Activated CD4-positive, alpha-beta T cell treated with anti-CD3 and anti-CD28 coated beads for 1 hour (primary cell): ENCODE results near the gene C10orf71.

Experiments
- DNase-seq: peaks from one replicate; pipeline ENCODE4 v3.0.0-alpha.2; 2020

Gene C10orf71

DNA sequence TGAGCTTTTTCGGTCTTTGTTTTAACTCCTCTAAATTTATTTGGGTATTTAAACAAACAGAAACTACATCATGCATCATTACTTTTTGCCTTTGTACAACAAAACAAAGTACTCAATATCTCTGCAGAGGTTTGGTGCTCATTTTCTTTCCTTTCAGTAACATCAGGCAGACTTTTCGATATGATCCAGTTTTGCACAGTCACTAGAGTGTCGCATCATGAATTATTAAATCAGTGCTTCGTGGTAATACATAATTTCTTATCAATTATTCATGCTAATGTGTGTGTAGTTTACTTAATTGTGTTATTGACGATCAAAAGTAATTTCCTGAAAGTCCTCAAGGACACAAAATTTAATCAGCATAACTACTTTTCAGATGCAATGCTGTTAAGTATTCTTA, 65.1 kb downstream of the C10orf71 start:
- no peak for DNase-seq

DNA sequence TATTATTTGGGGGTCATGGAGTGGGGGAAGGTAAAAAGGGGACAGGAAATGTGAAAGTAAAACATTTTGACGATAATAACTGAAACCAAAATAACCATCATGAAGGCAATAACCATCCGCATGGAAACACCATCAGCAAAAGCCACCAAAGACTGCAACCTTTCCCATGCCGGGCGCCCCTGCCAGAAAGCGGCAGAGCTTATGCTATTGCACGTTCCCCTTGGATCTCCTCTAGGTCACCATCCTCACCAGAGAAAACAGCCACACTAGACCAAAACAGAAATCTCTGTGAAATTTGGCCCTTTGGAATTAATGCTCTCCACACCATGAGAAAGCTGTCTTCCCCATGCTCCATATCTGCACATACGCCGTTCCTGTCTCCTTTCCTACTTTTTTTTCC, 65.8 kb downstream of the C10orf71 start:
- no peak for DNase-seq

DNA sequence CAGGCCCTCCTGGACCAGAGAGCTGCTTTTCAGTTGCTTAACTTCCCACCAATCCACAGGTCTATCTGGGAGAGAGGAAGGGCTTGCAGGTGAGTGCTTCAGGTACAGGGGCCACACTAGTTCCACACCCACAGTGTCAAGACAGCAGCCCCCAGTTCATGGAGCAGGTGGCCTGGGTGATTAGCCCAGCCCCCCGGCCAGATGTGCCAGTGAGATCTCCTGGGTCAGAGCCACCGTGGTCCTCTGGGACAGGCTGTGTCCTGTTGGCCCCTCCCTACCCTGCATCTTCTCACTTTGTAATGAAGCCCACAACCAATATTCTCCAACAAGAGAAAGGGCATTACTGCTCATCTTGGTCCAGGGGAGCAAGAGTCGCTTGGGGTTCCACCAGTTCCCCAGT, 66.3 kb downstream of the C10orf71 start:
- DNase-seq = no peak

DNA sequence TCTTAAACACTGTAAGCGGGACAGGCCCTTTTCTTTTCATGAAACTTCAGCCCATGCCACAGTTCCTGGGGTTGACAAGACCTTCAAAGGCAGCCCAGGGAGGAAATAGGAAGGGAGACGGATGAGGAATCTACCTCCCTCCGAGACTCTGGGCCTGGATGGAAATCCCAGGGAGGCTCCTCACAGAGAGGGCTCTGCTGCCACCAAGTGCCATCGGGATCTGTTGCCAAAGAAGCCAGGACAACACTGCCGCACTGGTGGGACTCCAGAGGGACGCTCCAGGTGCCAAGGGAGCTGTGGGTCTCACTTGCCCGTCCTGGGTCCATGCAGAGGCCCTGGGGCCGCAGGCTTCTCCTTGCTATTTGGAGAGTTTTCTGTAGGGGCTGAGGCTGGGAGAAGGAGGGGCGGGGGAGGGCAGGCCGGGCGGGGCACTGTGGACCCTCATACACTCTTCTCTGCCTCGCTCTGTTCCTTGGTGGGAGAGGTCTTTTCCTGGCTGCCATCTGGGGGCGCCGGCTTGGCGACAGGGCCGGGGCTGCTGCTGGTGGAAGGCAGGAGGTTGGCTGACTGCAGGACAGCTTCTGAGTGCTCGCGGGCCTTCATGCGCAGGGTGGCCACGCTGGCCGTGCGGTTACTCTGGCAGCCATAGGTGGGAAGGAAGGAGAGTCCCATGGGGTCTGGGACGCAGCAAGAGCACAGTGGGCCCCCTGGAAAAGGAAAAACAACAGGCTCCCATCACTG, 66.9 kb downstream of the C10orf71 start:
- no peak for DNase-seq

DNA sequence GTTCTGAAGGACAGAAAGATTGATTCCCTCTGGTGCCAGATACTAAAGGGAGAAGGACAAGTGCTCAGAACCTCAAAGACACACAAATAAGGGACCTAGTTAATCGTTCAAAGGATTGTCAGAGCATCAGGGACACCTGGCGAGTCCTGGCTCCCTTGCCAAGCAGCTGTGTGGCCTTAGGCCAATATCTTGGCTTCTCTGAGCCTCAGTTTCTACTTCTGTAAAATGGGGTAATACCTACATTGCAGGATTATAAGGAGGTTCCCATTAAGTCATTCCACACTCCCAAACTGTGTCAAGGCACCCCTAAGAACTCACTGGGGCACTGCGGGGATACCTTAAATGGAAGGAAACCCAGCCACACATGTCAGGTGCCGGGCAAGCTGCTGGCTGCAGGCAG, 67.5 kb downstream of the C10orf71 start:
- DNase-seq = no peak

DNA sequence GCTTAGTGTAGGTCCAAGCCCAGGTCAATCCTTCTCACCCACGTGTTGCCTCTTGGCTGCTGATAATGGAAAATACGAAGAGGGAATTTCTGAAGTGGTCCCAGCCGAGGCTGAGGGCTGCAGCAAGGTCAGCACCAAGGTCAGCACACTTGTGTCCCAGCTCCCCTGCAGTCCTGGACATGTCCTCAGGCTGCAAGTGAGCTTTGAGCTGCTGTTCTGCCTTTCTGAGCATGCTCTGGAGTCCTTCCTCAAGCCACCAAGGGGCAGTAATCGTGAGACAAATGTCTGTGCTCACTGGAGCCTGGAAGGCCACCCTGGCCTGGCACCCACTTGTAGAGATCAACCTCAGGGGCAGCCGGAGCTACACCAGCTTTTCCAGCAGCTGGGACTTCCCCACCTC, 68.6 kb downstream of the C10orf71 start:
- no peak for DNase-seq

DNA sequence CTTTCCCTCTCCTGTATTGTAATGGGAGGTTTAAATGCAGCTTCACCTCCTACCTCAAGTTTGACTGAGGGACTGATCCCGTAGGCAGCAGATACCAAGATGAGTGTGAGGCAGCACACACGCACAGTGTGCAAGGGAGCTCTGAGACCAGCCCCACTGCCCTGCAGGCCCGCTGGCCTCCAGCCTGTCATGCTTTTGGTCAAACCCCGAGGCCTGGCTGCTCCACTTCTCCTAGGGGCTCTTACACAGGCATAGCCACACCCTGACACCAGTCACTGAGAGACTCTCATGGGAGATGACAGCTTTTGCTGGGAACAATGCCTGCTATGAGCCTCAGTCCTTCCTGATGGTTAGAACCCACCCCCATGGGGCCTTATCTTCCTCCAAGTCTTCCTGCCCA, 69.3 kb downstream of the C10orf71 start:
- no peak for DNase-seq

DNA sequence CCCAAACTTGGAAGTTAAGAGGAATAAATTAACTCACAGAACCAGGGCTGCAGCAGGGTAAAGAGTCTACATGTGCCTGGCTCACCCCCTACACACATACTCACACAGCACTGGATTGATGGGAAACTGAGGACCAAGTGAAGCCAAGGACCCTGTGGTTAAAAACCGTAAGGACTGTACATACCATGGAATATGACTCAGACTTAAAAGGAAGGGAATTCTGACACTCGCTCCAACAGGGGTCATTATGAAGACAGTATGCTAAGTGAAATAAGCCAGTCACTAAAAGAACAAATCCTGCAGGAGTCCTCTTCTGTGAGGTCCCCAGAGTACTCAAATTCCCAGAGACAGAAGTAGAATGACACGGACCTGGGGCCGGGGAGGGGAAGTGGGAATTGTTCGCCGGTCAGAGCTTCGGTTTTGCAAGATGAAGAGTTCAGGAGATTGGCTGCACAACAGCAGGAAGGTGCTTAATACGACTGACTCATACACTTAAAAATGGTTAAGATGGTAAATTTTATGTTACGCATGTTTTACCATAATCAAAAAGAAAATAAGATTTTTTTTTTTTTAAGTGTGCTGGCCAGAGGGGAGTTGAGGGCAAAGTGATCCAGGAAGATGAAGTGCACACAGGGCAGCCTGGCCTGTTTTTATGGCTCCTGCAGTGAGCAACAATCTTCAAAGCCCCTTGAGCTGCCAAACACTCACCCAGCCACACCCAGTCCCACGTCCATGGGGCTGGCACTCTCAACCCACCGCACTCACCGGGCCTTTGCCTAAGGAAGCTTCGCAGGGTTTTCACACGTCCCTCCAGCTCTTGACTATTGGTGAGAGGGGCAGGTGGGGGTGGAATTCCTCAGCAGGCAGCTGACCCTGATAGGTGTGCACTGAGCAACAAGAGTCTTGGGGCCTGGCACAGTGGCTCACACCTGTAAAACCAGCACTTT, 70.5 kb downstream of the C10orf71 start:
- DNase-seq = no peak

DNA sequence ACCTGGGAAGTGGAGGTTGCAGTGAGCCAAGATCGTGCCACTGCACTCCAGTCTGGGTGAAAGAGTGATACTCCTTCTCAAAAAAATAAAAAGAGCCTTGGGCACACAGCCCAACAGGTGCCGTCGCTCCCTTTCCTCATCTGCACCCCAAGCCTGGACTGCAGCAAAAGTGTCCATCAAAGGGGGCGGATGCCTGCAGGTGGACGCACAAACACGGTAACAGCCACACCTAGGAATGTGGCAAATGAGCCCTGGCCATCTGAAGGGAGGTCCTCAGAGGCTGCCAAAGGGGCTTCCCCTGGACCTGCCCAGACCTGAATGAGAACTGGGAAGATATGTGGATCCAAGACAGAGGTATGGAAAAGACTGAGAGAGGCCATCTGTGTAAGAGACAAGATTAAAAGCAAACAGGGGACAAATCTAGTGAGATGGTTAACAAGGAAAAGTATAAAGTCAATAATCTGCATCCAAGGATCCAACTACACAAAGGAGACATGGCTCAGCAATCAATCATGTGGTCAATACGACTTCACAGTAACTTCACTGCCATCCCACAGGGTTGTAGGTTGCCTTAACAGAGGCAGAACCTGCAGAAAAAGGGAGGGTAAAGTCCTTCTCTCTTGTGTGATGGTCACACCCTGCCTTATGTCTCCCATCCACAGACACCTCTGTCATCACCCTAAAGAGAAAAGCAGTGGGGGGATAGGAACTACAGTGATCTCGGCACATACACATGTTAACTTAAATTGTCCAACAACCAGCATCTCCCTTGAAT, 71.5 kb downstream of the C10orf71 start:
- no peak for DNase-seq

DNA sequence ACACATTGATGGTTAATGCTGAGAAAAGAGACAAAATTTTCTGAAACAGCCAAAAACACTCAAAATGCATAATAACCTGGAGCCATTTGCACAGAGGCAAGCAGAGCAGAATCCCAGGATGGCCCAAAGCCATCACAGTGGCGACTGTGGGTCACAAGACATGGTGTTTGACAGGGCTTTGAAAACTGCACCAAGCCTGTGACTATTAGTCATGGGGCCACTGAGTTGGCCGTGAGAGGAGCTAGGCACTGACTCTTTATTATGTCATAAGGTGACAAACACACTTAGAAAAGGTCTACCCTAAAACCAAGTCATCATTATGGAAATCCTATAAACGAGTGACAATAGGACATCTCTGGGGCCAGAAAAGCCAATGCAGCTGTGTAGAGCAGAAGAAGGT, 73.0 kb downstream of the C10orf71 start:
- DNase-seq = no peak

DNA sequence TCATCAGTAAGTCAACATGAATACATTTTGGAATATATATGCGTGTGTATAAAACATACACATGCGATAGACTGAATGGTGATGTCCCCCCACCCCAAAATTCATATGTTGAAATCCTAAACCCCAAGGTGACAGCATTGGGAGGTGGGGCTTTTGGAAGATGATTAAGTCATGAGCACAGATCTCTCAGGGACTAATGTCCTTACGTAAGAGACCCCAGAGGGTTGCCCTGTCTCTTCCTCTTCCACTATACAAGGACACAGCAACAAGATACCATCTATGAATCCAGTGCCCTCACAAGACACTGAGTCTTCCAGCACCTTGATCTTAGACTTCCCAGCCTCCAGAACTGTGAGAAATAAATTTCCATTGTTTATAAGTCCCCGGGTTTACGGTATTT, 74.4 kb downstream of the C10orf71 start:
- no peak for DNase-seq

DNA sequence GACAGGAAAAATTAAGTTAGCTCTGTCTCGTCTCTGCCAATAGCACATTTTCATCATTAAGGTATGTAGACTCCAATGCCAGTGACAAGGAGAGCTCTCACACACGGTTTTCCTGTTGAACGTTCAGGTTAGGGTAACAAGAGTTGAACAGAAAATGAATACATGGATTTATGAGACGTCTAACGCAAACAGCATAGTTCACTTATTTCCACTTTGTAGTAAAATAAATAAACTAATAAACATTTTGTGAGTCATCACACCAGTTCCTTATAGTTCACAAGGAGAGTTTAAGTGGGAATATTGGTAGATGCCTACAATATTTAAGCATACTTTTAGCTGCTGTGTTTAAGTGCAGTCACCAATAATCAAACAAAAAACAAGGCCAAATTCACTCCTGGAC, 75.8 kb downstream of the C10orf71 start:
- no peak for DNase-seq

DNA sequence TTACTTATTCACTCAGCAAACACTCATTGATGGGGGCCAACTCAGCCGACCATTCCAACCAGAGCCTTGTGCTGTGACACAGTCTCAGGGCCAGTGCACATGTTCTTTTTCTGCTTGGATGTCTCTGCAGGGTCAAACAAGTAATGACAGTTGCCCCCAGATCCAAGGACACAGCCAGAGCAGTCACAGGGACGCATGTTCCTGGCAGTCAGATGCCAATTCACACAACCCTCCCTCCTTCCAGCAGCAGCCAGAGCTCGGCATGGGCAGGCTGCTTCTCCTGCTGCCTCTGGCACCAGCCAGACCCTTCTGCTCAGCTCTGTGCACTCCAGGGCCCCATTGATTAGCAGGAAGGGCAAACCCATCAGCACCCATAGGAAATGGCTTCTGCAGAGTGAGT, 76.6 kb downstream of the C10orf71 start:
- DNase-seq = no peak
